B cell (primary cell): Measurements from ENCODE around the gene SPDYA.

Source experiments
- EZH2 ChIP-seq: IDR thresholded peaks from 2 replicates; pipeline ENCODE4 v1.6.1; 2012; ENCODE audit warnings: borderline replicate concordance, low read depth, mild to moderate bottlenecking, moderate library complexity, low read length; ENCODE audit not compliant: insufficient read depth, poor library complexity, severe bottlenecking
- TF ChIP-seq, protein P1 (sequence below): fragments of 200-600 bp; IDR thresholded peaks from one replicate; pipeline ENCODE4 v1.8.0; 2022; ENCODE audit warnings: antibody characterized with exemption, mild to moderate bottlenecking

DNA sequence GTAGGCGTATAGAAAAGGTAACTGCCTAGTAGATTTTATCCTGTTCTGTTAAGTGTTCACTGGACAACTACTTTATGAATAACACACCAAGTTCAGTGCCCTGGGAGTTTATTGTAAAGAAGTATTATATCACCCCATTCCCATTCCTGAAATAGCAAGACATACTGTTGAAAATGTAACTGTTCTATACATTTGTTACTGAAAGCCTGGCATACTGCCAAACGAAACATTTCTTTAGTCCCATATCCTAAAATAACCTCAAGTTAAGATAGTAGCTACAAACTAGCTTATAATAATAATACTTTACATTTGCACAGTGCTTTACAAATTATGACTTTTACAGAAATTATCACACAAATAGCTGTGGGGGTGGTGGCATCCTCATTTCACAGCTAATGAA is 25.1 kb downstream of the SPDYA start:
- TF ChIP-seq, protein P1, sequence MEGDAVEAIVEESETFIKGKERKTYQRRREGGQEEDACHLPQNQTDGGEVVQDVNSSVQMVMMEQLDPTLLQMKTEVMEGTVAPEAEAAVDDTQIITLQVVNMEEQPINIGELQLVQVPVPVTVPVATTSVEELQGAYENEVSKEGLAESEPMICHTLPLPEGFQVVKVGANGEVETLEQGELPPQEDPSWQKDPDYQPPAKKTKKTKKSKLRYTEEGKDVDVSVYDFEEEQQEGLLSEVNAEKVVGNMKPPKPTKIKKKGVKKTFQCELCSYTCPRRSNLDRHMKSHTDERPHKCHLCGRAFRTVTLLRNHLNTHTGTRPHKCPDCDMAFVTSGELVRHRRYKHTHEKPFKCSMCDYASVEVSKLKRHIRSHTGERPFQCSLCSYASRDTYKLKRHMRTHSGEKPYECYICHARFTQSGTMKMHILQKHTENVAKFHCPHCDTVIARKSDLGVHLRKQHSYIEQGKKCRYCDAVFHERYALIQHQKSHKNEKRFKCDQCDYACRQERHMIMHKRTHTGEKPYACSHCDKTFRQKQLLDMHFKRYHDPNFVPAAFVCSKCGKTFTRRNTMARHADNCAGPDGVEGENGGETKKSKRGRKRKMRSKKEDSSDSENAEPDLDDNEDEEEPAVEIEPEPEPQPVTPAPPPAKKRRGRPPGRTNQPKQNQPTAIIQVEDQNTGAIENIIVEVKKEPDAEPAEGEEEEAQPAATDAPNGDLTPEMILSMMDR = no peak
- no peak for TF ChIP-seq EZH2
